ENCODE measurements around the gene ELOVL1.
"Not testable (repeated sequence)": the region's sequence is repeated elsewhere in the genome, so short reads cannot be mapped to it uniquely, and the experiment has no call there.

ELOVL1 gene

DNA sequence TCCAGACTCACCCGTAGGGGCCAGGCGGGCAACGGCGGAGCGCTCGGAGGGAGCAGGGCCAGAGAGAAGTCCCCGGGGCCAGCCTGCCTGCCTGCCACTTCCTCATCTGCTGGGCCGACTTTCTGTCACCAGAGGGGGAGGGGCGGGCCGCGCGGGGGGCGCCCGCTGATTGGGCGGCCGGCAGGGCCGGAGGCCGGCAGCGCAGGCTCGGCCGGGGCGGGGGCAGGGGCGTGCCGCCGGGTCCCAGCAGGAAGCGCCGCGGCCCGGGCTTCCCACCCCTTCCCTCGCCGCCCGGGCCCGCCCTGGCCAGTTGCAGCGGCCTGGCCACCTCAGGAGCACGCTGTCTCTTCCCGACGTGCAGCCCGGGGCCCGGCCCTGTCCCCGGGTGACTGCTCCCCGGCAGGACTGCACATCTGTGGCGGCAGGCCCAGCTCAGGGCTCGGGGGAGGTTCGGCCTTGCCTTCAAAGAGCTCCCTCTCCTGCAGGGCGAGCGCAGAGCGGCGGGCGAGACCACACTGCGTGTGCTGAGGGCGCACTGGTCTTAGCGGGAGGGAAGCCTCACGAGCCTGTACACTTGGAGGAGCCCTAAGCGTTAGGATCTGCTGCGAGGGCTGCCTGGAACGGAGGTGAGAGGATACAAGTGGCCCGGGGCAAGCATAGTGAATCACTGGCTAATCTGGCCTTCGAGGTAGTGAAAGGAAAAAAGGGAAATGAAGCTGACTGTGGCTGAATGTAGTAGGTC, at the start of gene ELOVL1:
Gene ELOVL1, minus strand, starts transcription at position 108 of the 742 bp plus-strand sequence. CDS start 2,402 bp downstream, outside the sequence.
- DNase-seq: peak; percentile 84

DNA sequence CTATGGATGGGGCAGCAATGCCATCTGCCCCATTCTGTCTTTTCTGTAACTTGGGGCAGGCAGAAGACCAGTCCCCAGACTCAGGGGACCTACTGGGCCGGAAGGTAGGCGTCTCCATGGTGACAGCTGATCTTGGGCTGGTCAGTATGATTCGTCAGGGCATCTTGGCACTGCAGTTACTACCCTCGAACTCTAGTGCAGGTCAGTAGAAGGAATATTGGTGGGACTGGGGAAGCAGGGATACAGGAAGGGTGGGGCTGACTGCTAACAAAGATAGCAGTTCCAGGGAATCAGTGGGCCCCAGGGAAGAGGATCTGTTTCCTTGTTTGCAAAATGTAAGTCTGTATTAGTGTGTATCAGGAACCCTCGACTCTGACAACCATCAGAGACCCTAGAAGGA, 48.1 kb upstream of the ELOVL1 start:
- no peak for DNase-seq

DNA sequence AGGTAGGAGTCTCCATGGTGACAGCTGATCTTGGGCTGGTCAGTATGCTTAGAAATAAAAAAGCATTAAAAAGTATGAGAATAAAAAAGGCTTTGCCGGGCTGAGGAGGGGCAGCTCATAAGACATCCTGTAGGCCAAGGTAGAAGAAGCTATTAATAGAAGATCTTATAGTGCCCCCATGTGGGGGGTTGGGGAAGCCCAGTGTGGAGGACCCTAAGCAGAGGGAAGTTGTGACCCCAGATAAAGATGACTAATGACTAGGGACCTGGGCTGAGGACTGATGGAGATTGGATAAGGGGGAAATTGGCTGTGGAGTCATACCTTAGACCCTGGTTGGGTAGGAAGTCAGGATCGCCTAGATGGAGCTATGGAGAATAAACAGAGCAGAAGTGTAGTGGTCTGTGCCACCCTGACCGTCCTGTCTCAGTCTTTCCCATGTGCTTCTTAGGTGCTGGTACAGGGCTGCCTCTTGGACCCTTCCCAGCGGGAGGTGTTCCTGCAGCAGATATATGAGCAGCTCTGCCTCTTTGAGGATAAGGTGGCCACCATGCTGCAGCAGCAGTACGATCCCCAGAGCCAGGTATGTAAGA, 46.9 kb upstream of the ELOVL1 start:
- DNase-seq: peak; percentile 82

DNA sequence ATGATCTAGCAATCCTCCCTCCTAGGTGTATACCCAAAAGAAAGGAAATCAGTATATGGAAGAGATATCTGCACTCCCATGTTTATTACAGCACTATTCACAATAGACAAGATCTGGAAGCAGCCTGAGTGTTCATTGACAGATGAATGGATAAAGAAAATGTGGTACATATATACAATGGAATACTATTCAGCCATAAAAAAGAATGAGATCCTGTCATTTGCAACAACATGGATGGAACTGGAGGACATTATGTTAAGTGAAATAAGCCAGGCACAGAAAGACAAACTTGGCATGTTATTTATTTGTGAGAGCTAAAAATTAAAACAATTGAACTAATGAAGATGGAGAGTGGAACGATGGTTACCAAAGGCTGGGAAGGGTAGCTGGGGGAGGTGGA, 45.6 kb upstream of the ELOVL1 start:
- DNase-seq: not testable (repeated sequence)

DNA sequence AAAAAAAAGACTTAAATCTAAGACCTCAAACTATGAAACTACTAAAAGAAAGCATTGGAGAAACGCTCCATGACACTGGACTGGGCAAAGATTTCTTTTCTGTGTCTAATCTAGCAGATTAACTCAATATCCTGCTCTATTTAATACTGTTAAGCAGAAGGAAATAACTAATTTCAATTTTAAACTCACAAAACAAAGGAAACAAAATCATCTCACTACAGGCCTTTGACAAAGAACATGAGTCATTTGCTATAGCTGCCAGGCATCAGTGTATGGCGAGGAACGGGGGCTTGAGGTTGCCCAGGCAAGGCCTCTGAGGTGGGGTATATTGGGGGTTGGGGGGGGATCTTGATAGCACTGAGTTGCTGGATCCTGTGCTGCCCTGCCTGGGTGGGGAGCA, 42.8 kb upstream of the ELOVL1 start:
- no peak for DNase-seq

DNA sequence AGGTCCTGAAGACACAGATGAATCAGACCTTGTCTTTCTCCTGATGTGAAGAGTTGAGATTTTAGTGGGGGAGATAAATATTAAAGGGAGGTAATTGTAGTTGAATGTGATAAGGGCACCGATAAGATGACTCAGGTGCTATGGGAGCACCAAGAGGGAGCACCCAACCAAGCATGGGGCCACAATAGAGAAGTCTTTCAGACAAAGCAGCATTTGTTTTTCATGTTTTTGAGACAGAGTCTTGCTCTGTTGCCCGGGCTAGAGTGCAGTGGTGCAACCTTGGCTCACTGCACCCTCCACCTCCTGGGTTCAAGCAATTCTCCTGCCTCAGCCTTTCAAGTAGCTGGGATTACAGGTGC, 38.0 kb upstream of the ELOVL1 start:
- no peak for DNase-seq

DNA sequence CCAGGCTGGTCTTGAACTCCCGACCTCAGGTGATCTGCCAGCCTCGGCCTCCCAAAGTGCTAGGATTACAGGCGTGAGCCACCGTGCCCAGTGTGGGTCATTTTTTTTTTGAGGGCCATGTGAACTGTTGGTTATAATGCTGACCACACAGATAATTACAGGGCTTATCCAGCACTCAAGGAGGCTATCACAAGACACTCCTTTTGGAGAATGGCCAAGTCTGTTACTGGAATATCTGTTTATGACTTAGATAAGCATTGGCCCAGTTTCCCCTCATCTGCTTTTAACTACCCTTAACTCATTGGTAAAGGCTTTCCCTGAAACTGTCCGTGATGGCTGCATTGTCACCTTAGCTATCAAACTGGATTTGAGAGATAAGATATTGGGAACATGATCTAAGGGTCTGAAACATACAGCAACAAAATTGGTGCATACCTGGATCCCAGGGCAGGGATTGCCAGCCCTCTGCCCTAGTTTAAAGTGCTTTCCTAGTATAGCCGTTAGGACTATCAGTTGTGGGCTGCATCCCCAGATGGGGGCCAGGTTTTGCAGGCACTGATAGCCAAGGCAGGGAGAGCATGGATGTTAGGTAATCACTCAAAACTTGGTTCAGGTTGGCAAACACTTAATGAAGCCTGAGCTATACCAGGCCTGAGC, 37.5 kb upstream of the ELOVL1 start:
- peak; percentile 41 for DNase-seq

DNA sequence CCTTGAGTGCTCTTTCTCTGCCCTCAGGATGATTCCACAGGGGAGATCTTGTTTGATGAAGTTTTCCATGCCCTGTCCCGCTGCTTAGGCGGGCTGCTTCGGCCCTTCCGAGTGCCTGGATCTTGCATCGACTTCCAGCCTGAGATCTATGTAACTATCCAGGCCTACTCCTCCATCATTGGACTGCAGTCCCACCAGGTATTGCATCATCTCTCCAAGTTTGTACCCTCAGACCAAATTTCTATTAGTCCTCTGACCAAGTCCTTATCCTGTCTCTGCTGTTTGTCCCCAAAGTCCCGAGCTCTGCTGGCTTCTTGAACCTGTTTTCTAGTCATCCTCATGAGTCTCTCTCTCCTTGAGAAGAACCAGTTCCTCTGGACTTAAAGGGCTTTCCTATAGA, 36.5 kb upstream of the ELOVL1 start:
- DNase-seq: no peak

DNA sequence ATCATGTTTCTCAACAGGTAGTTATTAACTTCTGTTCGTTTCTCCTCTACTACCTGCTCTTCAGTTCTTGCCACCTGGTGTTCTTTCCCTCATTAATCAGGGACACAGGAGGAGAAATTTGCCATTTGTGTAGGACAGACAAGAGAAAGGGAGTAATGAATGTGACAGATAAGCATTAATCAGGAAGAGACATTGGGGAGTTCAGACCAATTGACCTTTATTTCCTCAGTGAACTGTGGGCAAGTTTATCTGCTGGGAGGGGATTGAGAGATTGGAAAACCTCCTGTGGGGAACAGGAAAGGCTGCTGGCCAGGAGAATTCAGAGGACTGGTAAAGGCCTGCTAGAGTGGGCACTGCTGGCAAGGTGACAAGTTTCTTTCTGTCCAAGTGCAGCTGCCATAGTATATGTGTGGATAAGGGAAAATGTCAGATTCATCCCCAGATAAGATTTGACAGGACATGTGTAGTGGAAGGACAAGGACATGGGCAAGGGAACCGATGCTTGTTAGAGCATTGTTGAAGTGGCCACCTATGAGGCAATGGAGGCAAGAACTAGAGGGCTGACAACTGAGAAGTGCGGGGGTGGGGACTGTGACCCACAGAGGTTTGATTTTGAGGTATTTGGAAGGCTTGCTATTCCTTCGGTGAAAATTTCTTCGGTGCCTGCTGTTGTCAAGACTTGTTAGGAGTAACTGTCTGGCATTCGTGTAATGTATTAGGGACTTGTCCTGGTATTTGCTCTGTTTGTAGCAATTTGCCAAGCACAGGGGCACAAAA, 34.5 kb upstream of the ELOVL1 start:
- peak; percentile 38 for DNase-seq

DNA sequence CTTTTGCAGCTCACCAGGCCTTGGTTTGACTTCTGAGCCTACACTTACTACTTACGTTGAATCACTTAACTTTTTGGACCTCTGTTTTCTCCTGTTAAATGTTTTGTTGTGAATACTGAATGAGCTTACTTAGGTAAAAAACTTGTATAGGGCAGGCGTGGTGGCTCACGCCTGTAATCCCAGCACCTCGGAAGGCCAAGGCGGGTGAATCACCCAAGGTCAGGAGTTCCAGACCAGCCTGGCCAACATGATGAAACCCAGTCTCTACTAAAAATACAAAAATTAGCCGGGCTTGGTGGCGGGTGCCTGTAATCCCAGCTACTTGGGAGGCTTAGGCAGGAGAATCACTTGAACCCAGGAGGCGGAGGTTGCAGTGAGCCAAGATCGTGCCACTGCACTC, 32.6 kb upstream of the ELOVL1 start:
- DNase-seq: not testable (repeated sequence)

DNA sequence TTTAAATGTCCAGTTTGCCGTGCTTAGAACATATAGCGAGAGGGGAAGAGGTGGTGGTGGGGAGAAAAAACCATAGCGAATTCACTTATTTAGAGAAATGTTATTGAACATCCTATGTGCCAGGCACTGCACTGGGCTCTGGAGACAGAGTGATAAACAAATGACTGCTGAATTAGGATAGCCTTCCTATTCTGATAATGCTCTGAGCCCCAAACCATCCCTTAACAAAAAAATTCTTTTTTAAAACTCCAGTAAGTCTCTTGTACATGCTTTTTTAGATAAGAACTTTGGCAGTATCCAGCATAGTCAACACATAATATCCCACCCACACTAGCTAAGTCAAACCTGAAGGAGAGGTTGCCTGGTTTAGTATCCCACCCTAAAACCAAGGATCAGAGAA, 30.4 kb upstream of the ELOVL1 start:
- no peak for DNase-seq

DNA sequence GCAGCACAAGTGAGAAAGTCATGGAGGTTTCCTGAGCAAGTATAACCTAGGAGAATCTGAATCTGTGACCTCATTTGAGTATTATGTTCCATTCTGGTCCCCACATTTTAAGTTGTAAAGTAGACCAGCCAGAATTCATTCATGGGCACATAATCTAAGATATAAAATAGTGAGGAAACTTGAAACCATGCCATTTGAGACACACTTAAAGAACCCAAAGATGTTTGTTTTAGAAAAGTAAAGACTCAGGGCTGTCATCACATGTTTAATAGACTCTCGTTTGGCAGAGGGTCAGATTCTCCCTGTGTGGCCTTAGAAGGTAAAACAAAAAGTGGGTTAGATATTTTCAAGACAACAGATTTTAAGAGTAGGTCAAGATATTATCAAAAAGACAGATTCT, 28.2 kb upstream of the ELOVL1 start:
- DNase-seq: peak; percentile 38

DNA sequence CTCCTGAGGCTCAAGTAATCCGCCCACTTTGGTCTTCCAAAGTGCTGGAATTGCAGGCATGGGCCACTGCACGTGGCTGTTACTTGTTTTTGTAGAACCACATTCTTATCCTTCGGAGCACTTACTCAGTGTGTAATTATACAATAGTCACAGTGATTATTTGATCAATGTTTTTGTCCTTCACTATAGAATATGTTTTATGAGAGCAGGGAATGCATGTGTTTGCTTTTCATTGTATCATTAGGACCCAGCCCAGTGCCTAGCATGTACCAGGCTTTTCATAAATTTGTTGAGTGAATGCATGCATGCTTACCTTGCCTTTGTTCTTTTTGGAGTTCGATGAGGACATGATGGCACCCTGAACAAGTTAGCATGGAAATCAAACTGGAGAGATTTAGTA, 27.7 kb upstream of the ELOVL1 start:
- no peak for DNase-seq

DNA sequence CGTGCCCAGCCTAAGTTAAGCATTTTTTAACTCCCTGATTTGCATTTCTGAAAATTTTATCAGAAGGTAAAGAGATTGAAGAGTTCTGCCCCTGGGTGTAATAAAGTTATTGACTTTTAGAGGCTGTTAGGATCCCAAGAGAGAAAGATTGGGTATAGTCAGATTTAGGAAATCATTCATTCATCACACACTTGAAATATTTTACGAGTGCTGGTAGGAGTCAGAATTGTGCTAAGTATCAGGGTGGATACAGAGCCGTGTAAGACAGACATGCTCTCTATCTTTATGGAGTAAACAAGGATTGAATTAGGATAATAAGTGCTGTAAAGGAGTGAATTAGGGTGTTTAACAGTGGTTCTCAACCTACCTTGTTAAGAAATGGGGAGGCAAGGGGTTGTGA, 24.9 kb upstream of the ELOVL1 start:
- DNase-seq: no peak

DNA sequence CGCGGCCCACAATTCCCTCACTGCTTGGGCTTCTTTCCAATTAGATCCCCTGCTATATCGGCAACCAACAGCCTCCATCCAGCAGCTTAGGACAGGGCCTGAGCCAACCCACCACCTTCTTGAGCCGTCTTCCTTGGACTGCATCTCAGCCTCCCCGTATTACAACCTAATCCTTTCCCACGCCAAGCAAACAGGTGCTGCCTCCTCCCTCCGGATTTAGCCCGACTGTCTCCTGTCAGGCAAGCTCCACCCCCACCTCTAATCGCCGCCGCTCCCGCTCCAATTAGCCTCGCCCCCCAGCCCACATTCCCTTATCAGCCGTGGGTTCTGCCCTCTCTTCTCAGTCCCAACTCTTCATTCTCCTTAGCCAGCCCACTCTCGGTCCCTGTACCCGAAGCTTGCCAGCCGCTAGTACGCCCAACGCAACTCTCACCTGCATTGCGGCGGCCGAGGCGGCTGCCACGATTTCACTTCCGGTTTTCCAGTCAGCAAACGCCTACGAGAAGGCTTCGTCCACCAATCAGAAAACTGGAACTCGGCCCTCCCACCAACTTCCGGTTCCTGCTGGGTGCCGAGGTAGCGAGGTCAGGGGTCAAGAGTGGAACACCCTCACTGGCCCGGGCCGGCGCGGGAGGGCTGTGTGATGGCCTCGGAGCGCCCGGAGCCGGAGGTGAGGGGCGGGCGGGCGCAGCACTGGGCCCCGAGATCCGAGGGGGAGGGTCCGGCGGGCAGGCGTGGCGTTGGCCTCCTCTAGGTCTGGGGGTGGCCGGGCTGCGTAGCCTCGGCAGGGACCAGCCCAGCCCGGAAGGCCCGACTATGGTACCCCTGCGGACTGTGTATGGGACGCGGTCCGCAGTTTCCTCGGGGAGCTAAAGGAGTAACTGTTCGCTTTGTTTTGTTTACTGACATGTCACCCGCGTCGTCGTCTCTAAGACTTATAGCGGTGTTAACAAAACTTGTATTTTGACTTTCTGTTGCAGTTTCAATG, 21.8 kb upstream of the ELOVL1 start, which contains the start of the genes MED8 and SZT2:
Gene MED8, minus strand, starts transcription at position 475 of the 988 bp plus-strand sequence. Its CDS starts 36 bp downstream, at position 439.
Gene SZT2, plus strand, starts transcription at position 574 of the 988 bp plus-strand sequence. Its CDS starts 70 bp downstream, at position 644.
- DNase-seq: peak; percentile 98

DNA sequence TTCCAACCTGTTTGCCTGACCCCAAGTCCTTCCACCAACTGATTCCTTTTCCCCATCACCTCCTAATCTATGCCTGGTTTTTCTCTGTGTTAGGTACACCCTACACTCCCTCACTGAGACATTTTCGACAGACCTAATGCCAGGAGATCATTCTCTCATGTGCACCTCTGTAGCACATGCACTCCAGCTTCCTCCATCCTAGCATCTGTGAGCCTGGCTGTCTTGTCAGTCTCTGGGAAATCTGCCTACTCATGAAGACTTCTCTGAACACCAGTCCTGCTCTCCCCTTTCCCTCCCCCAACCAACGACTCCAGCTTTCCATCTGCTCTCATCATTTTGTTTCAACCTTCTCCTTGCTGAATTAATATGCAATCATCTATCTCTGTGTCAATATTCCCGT, 20.8 kb upstream of the ELOVL1 start:
- DNase-seq: no peak

DNA sequence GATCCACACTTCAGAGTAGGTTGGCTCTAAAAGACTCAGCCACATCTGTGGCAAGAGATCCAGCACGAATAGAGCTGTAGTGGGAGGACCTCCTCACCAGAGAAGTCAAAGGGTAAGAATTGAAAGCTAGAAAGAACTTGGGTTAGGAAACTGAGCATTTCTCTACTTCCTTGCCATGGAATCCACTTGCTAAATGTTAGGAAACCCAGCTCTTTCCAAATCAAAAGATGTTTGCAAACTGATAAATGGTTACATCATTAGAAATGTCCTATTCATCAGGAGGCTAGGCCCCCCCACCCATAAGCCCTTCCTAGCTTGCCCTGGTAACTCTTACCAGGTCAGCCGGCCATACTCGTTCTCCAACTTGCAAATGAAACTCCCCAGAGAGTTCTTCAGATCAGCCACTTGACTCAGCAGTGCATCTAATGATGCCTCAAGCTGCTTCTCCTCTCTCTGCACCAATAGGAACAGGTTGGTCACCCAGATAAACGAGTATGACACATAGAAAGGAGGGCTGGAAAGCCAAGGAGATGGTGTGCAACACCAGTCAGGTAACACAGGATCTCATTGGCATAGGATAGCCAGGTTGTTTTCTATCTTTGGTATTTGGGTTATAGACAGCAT, 20.3 kb upstream of the ELOVL1 start:
- DNase-seq: no peak

DNA sequence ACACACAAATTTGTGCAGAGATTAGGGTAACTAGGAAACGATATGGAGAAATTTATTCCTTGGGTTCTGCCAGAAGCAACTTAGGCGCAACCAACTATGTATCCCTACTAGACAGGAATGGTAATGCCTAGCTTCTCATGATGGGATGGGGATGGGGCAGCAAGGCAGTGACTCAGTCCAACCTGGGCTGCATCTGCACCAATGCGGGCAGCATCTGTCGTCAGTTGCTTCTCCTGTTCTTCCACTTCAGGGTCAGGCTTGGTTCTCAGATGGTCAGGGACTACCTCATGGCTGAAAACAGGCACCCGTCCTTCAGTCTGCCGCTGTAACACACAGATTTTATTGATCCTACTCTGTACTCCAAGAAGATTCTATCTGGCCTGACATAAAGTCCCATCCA, 18.9 kb upstream of the ELOVL1 start:
- no peak for DNase-seq

DNA sequence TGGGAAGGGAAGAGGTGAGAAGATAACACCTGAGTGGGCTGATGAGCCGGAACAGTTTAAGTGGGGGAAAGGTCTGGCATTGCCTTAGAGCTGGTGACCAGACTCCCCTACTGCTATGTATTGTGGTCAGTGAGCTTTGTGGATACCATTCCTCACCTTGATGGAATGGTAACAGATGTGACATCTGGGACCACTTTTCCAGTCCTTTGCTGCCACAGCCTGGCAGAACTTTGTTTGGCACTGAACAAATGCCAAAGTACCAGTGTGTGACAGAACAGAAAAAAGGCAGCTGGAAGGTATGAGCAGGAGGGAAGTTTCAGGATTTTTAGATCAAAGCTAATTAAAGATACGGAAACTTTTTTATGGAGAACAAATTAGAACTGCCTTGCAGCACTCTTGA, 15.6 kb upstream of the ELOVL1 start:
- no peak for DNase-seq

DNA sequence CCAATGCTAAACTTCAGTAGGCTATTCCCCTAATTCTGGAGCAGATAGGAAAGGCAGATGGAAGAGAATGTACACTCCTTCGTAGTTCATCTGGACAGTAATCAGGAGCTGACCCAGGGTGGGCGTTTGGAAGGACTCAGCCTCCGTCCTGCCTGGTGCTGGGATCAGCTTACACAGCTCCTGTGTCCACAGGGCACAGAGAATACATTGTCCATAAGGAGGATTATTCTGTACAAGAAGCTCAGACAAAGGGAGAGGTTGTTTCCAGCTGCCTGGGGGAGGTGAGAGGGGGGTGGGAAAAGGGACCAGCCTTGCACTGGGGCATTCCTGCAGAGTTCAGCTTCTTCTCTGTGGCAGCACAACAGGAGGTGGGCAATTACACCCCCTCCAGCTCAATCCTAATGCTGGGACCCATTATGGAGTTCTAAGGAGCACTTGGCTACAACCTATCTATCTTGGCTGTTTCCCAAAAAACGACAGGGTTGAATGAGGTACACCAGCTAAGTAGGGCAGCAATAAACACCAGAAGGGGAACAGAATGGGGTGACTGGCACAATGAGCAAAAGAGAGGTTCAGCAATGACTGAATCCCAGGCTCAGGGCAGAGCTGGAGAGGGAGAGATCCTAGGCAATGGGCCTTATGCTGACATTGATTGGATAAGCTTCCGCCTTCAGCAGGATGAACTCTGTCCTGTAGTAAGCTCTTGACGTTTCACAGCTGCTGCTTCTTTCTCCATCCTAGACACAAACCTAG, 14.4 kb upstream of the ELOVL1 start:
- DNase-seq: no peak

DNA sequence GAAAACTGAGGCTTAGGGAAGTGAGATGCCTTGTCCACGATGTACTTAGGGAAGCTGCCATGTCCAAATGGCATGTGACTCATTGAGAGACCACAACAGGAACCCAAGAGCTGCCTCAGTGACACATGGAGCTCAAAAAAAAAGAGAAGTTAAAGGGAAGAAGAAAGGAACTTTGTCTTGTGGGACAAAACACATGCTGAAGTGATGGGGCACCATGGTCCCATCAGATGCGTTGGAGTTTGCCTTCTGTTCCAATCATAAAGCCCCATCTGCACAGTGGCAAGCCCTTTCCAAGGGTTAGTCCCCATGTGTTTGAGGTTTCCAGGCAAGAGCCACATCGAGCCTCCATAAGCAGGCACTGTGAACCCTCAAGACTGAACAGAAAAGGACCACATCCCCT, 13.8 kb upstream of the ELOVL1 start:
- DNase-seq: no peak
